GM19468 (cell line): ENCODE data around the gene GFOD1.

Experiments used
- ATAC-seq: cut with Tn5 transposase; IDR thresholded peaks from one replicate; pipeline ENCODE4 v1.9.1; 2021; ENCODE audit warnings: mild to moderate bottlenecking, moderate library complexity, moderate number of reproducible peaks; ENCODE audit not compliant: unreplicated experiment; ENCODE audit errors: extremely low read depth

The GFOD1 gene

GRCh38 chr6:13429406-13429753 is 58.0 kb downstream of the GFOD1 start:
- no peak for ATAC-seq

GRCh38 chr6:13428583-13429405 is 58.6 kb downstream of the GFOD1 start:
- peak; percentile 3 for ATAC-seq

- ATAC-seq: peak; percentile 59
Measured at GRCh38 chr6:13427801-13428582, 59.4 kb downstream of the GFOD1 start.

- ATAC-seq: no peak
Measured at GRCh38 chr6:13427316-13427715, 60.1 kb downstream of the GFOD1 start.

GRCh38 chr6:13425943-13426931 is 61.2 kb downstream of the GFOD1 start:
- ATAC-seq: no peak

GRCh38 chr6:13425270-13425873 is 62.0 kb downstream of the GFOD1 start:
- ATAC-seq: no peak

GRCh38 chr6:13423252-13423651 is 64.1 kb downstream of the GFOD1 start:
- ATAC-seq: no peak

- ATAC-seq: no peak
Measured at GRCh38 chr6:13422681-13423221, 64.6 kb downstream of the GFOD1 start.

GRCh38 chr6:13421425-13422059 is 65.9 kb downstream of the GFOD1 start:
- ATAC-seq: no peak

GRCh38 chr6:13420269-13420668 is 67.1 kb downstream of the GFOD1 start:
- no peak for ATAC-seq

GRCh38 chr6:13419422-13420195 is 67.8 kb downstream of the GFOD1 start:
- no peak for ATAC-seq

- ATAC-seq: no peak
Measured at GRCh38 chr6:13418844-13419243, 68.6 kb downstream of the GFOD1 start.

- no peak for ATAC-seq
Measured at GRCh38 chr6:13417954-13418353, 69.4 kb downstream of the GFOD1 start.

- no peak for ATAC-seq
Measured at GRCh38 chr6:13417431-13417830, 70.0 kb downstream of the GFOD1 start.

GRCh38 chr6:13415283-13415682 is 72.1 kb downstream of the GFOD1 start:
- ATAC-seq: no peak

GRCh38 chr6:13413900-13414555 is 73.4 kb downstream of the GFOD1 start:
- ATAC-seq: no peak

- no peak for ATAC-seq
Measured at GRCh38 chr6:13413466-13413862, 73.9 kb downstream of the GFOD1 start.
